Dendritic cell treated with granulocyte-macrophage colony-stimulating factor and Interleukin-4, amounts not matched to agents 40 ng/mL and 50 ng/mL, for 4 days (primary cell): ENCODE results near the gene GRIA4.

Experiments
- H3K27ac Mint-ChIP-seq: one replicate; pipeline ENCODE4 v1.8.0; 2022; ENCODE audit warnings: mild to moderate bottlenecking, mixed read lengths
- H3K27me3 Mint-ChIP-seq: one replicate; pipeline ENCODE4 v1.8.0; 2022; ENCODE audit warnings: mild to moderate bottlenecking, mixed read lengths
- H3K36me3 Mint-ChIP-seq: one replicate; pipeline ENCODE4 v1.8.0; 2022; ENCODE audit warnings: low read depth, mixed read lengths
- H3K4me1 Mint-ChIP-seq: one replicate; pipeline ENCODE4 v1.8.0; 2022; ENCODE audit warnings: low read depth, mixed read lengths
- H3K4me3 Mint-ChIP-seq: one replicate; pipeline ENCODE4 v1.8.0; 2022; ENCODE audit warnings: mild to moderate bottlenecking, moderate library complexity, mixed read lengths
- H3K9me3 Mint-ChIP-seq: one replicate; pipeline ENCODE4 v1.8.0; 2022; ENCODE audit warnings: mixed read lengths
- intact Hi-C: fragments of 100-400 bp; cut with micrococcal nuclease; formaldehyde crosslinking; loops from one replicate; pipeline ENCODE4 v1.15.0; 2022

Gene GRIA4

GRCh38 chr11:105611572-105612441 is 1.9 kb downstream of the GRIA4 start:
- Mint-ChIP-seq H3K36me3 (no peaks in the 10 kb centered on the region), H3K27me3 (peaks cover 46% of the 10 kb centered on the region), H3K27ac (no peak overlapping the region), H3K4me1 (peaks cover 35% of the 10 kb centered on the region), H3K9me3 (no peaks in the 10 kb centered on the region), H3K4me3 (no peak overlapping the region)
- intact Hi-C loops, result no loop called here

- Mint-ChIP-seq H3K27me3 (peaks cover 42% of the 10 kb centered on the region), H3K4me1 (peaks cover 35% of the 10 kb centered on the region), H3K4me3 (no peak overlapping the region)
Observed at GRCh38 chr11:105612771-105613170, 2.9 kb downstream of the GRIA4 start.

GRCh38 chr11:105613183-105613582 is 3.3 kb downstream of the GRIA4 start:
- intact Hi-C loops, result no loop called here
- no peak overlapping the region for H3K4me3 Mint-ChIP-seq
- no peak overlapping the region for H3K27ac Mint-ChIP-seq
- H3K9me3 Mint-ChIP-seq, result no peaks in the 10 kb centered on the region
- H3K36me3 Mint-ChIP-seq, result no peaks in the 10 kb centered on the region
- H3K4me1 Mint-ChIP-seq, result peaks cover 35% of the 10 kb centered on the region
- H3K27me3 Mint-ChIP-seq, result peaks cover 41% of the 10 kb centered on the region

More at GRCh38 chr11:105612771-105613170, 2.9 kb downstream of the GRIA4 start:
- H3K9me3 Mint-ChIP-seq, result no peaks in the 10 kb centered on the region
- intact Hi-C loops, result no loop called here
- H3K36me3 Mint-ChIP-seq, result no peaks in the 10 kb centered on the region
- H3K27ac Mint-ChIP-seq, result no peak overlapping the region

- H3K27ac Mint-ChIP-seq, result no peak overlapping the region
- intact Hi-C loops, result no loop called here
- H3K4me1 Mint-ChIP-seq, result no peaks in the 10 kb centered on the region
- no peaks in the 10 kb centered on the region for H3K36me3 Mint-ChIP-seq
- no peaks in the 10 kb centered on the region for H3K27me3 Mint-ChIP-seq
- peaks cover 4% of the 10 kb centered on the region for H3K9me3 Mint-ChIP-seq
- H3K4me3 Mint-ChIP-seq, result no peak overlapping the region
Observed at GRCh38 chr11:105618343-105618955, 8.6 kb downstream of the GRIA4 start.

GRCh38 chr11:105619556-105619955 is 9.7 kb downstream of the GRIA4 start:
- intact Hi-C loops, result no loop called here
- H3K36me3 Mint-ChIP-seq, result no peaks in the 10 kb centered on the region
- no peaks in the 10 kb centered on the region for H3K4me1 Mint-ChIP-seq
- no peaks in the 10 kb centered on the region for H3K27me3 Mint-ChIP-seq
- H3K27ac Mint-ChIP-seq, result no peak overlapping the region
- H3K9me3 Mint-ChIP-seq, result peaks cover 8% of the 10 kb centered on the region
- H3K4me3 Mint-ChIP-seq, result no peak overlapping the region

- no peaks in the 10 kb centered on the region for H3K27me3 Mint-ChIP-seq
- intact Hi-C loops, result no loop called here
- H3K4me1 Mint-ChIP-seq, result no peaks in the 10 kb centered on the region
- peaks cover 8% of the 10 kb centered on the region for H3K9me3 Mint-ChIP-seq
- H3K4me3 Mint-ChIP-seq, result no peak overlapping the region
- no peaks in the 10 kb centered on the region for H3K36me3 Mint-ChIP-seq
- no peak overlapping the region for H3K27ac Mint-ChIP-seq
Observed at GRCh38 chr11:105622016-105622415, 12.1 kb downstream of the GRIA4 start.

- Mint-ChIP-seq H3K9me3 (no peaks in the 10 kb centered on the region), H3K36me3 (no peaks in the 10 kb centered on the region), H3K27ac (no peak overlapping the region), H3K4me3 (no peak overlapping the region), H3K27me3 (no peaks in the 10 kb centered on the region), H3K4me1 (no peaks in the 10 kb centered on the region)
- intact Hi-C loops, result no loop called here
Observed at GRCh38 chr11:105632316-105632715, 22.4 kb downstream of the GRIA4 start.

- H3K9me3 Mint-ChIP-seq, result no peaks in the 10 kb centered on the region
- no peak overlapping the region for H3K27ac Mint-ChIP-seq
- H3K36me3 Mint-ChIP-seq, result no peaks in the 10 kb centered on the region
- H3K27me3 Mint-ChIP-seq, result no peaks in the 10 kb centered on the region
- no peaks in the 10 kb centered on the region for H3K4me1 Mint-ChIP-seq
- no peak overlapping the region for H3K4me3 Mint-ChIP-seq
- intact Hi-C loops, result no loop called here
Observed at GRCh38 chr11:105635466-105635865, 25.6 kb downstream of the GRIA4 start.

GRCh38 chr11:105636496-105636895 is 26.6 kb downstream of the GRIA4 start:
- no peaks in the 10 kb centered on the region for H3K27me3 Mint-ChIP-seq
- no peak overlapping the region for H3K4me3 Mint-ChIP-seq
- intact Hi-C loops, result no loop called here
- no peaks in the 10 kb centered on the region for H3K36me3 Mint-ChIP-seq
- H3K9me3 Mint-ChIP-seq, result no peaks in the 10 kb centered on the region
- H3K4me1 Mint-ChIP-seq, result no peaks in the 10 kb centered on the region
- H3K27ac Mint-ChIP-seq, result no peak overlapping the region

GRCh38 chr11:105639527-105639926 is 29.7 kb downstream of the GRIA4 start:
- H3K27me3 Mint-ChIP-seq, result no peaks in the 10 kb centered on the region
- no peak overlapping the region for H3K4me3 Mint-ChIP-seq
- H3K27ac Mint-ChIP-seq, result no peak overlapping the region
- no peaks in the 10 kb centered on the region for H3K36me3 Mint-ChIP-seq
- H3K4me1 Mint-ChIP-seq, result no peaks in the 10 kb centered on the region
- peaks cover 11% of the 10 kb centered on the region for H3K9me3 Mint-ChIP-seq
- intact Hi-C loops, result no loop called here

GRCh38 chr11:105641433-105641832 is 31.6 kb downstream of the GRIA4 start:
- Mint-ChIP-seq H3K9me3 (peaks cover 30% of the 10 kb centered on the region), H3K4me3 (no peak overlapping the region), H3K36me3 (no peaks in the 10 kb centered on the region), H3K27me3 (no peaks in the 10 kb centered on the region), H3K27ac (no peak overlapping the region), H3K4me1 (no peaks in the 10 kb centered on the region)
- intact Hi-C loops, result no loop called here

GRCh38 chr11:105642870-105643269 is 33.0 kb downstream of the GRIA4 start:
- Mint-ChIP-seq H3K4me1 (no peaks in the 10 kb centered on the region), H3K36me3 (no peaks in the 10 kb centered on the region), H3K27me3 (no peaks in the 10 kb centered on the region), H3K9me3 (peaks cover 44% of the 10 kb centered on the region), H3K4me3 (no peak overlapping the region), H3K27ac (no peak overlapping the region)
- intact Hi-C loops, result no loop called here

GRCh38 chr11:105644839-105645573 is 35.1 kb downstream of the GRIA4 start:
- intact Hi-C loops, result no loop called here
- H3K9me3 Mint-ChIP-seq, result peaks cover 44% of the 10 kb centered on the region
- no peaks in the 10 kb centered on the region for H3K4me1 Mint-ChIP-seq
- H3K27ac Mint-ChIP-seq, result no peak overlapping the region
- H3K4me3 Mint-ChIP-seq, result no peak overlapping the region
- no peaks in the 10 kb centered on the region for H3K27me3 Mint-ChIP-seq
- no peaks in the 10 kb centered on the region for H3K36me3 Mint-ChIP-seq

- intact Hi-C loops, result no loop called here
- Mint-ChIP-seq H3K4me3 (no peak overlapping the region), H3K9me3 (peaks cover 42% of the 10 kb centered on the region), H3K36me3 (no peaks in the 10 kb centered on the region), H3K27ac (no peak overlapping the region), H3K27me3 (no peaks in the 10 kb centered on the region), H3K4me1 (no peaks in the 10 kb centered on the region)
Observed at GRCh38 chr11:105647780-105648179, 37.9 kb downstream of the GRIA4 start.
